LNCAP (cell line): Measurements from ENCODE around the gene PPARD.

Experiments
- CTCF ChIP-seq: fragments of 450-650 bp; IDR thresholded peaks from 2 replicates; pipeline ENCODE4 v1.5.1; 2017; ENCODE audit warnings: mild to moderate bottlenecking

Gene PPARD

DNA sequence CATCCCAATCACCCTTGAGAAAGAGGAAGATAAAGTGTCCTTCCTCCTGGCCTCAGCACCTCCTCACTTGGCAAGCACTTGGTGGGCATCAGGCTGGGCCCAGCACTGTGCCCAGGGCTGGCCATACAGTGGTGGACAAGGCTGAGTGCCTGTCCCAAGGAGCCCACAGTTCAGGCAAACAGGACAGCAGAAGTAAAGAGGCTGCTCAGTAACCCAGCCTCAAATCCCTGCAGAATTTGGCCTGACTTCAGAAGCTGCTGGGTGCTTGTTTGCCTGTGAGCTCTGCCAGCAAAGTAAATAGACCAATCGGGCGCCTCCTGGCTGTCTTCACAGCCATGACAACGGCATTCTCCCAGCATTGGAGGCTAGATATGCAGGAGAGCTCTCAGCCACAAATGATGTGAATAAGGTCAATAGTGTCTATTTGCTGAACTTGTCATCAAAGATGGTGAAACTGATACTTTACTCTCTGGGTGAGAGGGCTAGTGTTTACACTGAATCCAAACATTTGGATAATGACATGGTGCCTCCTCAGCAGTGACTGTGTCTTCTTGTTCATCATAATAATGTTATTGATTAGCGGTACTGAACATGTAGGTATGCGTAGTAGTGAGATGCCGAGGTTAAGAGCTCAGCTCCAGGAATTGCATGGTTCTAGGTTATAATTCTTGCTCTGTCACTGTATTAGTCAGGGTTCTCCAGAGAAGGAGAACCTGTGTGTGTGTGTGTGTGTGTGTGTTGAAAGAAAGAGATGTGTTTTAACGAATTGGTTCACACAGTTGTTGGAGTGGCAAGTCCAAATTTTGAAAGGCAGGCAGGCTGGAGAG lies 72.9 kb downstream of the PPARD start:
- peak; percentile 61 for TF ChIP-seq CTCF

- no peak for TF ChIP-seq CTCF
Observed at GRCh38 chr6:35417979-35418661, 75.8 kb downstream of the PPARD start.

- no peak for TF ChIP-seq CTCF
Observed at GRCh38 chr6:35419417-35419816, 77.1 kb downstream of the PPARD start.

DNA sequence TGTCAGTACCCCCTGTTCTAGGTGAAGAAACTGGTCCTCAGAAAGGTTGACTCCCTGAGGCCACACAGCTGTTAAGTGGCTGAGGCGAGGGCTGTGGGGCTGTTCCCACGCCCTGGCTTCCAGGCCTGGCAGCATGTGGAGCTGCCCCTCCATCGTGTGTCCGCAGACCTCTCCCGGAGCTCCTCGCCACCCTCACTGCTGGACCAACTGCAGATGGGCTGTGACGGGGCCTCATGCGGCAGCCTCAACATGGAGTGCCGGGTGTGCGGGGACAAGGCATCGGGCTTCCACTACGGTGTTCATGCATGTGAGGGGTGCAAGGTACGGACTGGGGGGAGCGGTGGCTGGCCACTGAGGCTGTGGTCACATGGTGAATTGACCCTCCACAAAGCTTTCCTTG lies 77.6 kb downstream of the PPARD start:
- TF ChIP-seq CTCF: no peak

DNA sequence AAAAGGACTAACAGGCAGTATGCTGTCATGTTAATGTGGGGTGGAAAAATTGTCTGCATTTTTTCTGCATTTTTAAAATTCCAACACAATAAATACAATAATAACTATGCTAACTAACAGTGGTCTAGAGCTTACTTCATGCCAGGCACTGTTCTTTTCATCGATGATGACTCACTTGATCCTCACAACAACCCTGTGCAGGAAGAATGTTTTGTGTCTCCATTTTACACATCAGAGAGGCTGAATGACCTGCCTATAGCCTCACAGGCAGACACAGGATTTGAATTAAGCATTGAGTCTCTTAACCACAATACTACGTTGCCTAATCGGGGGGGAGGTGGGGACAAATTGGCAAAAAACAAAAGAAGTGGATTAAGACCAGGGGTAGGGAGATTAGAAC lies 82.9 kb downstream of the PPARD start:
- no peak for TF ChIP-seq CTCF

- TF ChIP-seq CTCF: no peak
Observed at GRCh38 chr6:35426074-35426473, 83.7 kb downstream of the PPARD start.

DNA sequence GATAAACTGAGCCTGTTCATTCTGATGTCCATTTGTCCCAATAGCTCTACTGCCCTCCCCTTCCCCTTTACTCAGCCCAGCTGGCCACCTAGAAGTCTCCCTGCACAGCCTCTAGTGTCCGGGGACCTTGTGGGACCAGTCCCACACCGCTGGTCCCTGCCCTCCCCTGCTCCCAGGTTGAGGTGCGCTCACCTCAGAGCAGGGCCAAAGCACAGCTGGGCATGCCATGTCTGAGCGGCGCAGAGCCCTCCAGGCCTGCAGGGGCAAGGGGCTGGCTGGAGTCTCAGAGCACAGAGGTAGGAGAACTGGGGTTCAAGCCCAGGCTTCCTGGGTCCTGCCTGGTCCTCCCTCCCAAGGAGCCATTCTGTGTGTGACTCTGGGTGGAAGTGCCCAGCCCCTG lies 85.1 kb downstream of the PPARD start:
- no peak for TF ChIP-seq CTCF
